ENCODE results near the gene FAM53B.

FAM53B gene

GRCh38 chr10:124681091-124681490 lies 63.1 kb downstream of the FAM53B start:
- H3K4me3 ChIP-seq (ENCODE audit: low read depth, low read length): no peak overlapping the region
- peak overlapping the region; percentile 49 for H3K27ac ChIP-seq
- H3K36me3 ChIP-seq: peaks cover 35% of the 10 kb centered on the region
- H3K9me3 ChIP-seq (ENCODE audit: severe bottlenecking): no peaks in the 10 kb centered on the region
- peak; percentile 65 for DNase-seq
- TF ChIP-seq CTCF (IDR thresholded peaks at IDR 0.05; ENCODE audit: low read depth, low read length): no peak
- no peaks in the 10 kb centered on the region for H3K27me3 ChIP-seq (ENCODE audit: insufficient read depth, low read depth, severe bottlenecking)

DNA sequence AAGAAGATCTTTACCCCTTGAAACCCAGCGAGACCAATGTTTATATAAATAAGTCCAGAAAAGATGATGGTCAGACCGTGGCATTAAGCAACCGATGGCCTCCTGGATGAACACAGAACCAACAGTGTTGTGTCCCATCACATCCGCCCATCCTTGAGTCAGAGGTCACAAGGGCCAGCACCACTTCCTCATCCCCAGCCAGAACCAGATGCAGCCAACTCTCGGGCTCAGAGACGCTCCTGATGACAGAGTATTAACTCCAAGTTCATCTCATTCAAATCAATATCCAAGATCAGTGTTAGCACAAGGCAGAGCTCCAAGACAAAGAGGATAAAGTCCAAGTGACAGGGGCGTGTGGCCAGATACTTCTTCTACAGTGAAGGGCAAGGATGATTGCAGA lies 63.5 kb downstream of the FAM53B start:
- H3K36me3 ChIP-seq: peaks cover 38% of the 10 kb centered on the region
- DNase-seq: peak; percentile 26
- peak overlapping the region; percentile 49 for H3K27ac ChIP-seq
- no peaks in the 10 kb centered on the region for H3K9me3 ChIP-seq (ENCODE audit: severe bottlenecking)
- H3K27me3 ChIP-seq (ENCODE audit: insufficient read depth, low read depth, severe bottlenecking): no peaks in the 10 kb centered on the region
- TF ChIP-seq CTCF (IDR thresholded peaks at IDR 0.05; ENCODE audit: low read depth, low read length): no peak
- no peak overlapping the region for H3K4me3 ChIP-seq (ENCODE audit: low read depth, low read length)

DNA sequence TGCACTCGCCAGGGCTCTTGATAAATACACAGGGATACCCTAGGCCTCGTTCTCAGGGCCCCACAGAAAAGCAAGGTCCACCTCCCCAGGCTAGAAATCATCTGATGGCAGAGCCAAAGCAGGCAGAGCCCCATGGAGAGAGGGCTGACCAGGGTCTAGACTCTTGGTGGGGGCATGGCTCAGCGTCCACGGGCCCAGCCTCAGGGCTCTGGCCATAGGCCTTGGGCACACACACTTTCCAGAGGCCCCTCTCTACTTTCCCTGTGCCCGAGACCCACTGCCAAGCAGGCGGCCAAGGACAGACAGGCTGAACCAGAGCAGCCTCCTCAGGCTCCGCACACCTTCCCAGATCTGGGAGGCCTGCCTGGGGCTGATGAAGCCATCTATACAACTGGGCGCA lies 64.8 kb downstream of the FAM53B start:
- H3K36me3 ChIP-seq: peaks cover 38% of the 10 kb centered on the region
- no peaks in the 10 kb centered on the region for H3K27me3 ChIP-seq (ENCODE audit: insufficient read depth, low read depth, severe bottlenecking)
- TF ChIP-seq CTCF (IDR thresholded peaks at IDR 0.05; ENCODE audit: low read depth, low read length): no peak
- H3K9me3 ChIP-seq (ENCODE audit: severe bottlenecking): no peaks in the 10 kb centered on the region
- no peak for DNase-seq
- no peak overlapping the region for H3K4me3 ChIP-seq (ENCODE audit: low read depth, low read length)
- no peak overlapping the region for H3K27ac ChIP-seq

DNA sequence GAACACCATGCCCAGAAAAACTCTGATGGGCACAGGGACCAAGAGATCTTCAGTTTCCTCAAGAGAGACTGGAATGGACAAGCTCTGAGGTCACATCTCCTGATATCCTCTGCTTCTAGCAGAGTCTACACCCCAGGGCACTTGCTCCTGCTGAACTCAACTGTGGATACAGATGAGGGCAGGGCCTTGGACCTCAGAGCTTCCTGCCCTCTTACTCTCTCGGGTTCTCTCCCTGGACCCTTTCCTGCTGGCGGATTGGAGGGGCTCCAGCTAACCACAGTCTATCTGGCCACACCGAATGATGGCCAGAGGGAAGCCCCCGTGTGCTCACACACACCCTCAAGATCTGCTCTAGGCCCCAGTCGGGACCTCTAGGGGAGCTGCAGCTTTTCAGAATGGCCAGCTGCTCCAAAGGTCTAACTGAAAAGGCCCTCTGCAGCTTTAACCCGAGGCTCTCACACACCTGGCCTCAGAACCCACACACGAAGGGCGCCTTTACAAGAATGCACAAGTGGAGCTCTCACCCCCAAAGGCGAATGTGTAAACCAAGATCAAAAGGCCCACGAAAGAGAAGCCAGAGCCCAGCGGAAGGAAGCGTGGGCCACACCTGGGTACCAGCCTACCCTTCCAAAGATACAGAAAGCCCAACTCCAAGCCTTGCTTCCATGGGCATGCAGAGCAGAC lies 65.5 kb downstream of the FAM53B start:
- no peak for DNase-seq
- H3K27me3 ChIP-seq (ENCODE audit: insufficient read depth, low read depth, severe bottlenecking): no peaks in the 10 kb centered on the region
- H3K9me3 ChIP-seq (ENCODE audit: severe bottlenecking): no peaks in the 10 kb centered on the region
- TF ChIP-seq CTCF (IDR thresholded peaks at IDR 0.05; ENCODE audit: low read depth, low read length): no peak
- no peak overlapping the region for H3K4me3 ChIP-seq (ENCODE audit: low read depth, low read length)
- H3K36me3 ChIP-seq: peaks cover 38% of the 10 kb centered on the region
- no peak overlapping the region for H3K27ac ChIP-seq

DNA sequence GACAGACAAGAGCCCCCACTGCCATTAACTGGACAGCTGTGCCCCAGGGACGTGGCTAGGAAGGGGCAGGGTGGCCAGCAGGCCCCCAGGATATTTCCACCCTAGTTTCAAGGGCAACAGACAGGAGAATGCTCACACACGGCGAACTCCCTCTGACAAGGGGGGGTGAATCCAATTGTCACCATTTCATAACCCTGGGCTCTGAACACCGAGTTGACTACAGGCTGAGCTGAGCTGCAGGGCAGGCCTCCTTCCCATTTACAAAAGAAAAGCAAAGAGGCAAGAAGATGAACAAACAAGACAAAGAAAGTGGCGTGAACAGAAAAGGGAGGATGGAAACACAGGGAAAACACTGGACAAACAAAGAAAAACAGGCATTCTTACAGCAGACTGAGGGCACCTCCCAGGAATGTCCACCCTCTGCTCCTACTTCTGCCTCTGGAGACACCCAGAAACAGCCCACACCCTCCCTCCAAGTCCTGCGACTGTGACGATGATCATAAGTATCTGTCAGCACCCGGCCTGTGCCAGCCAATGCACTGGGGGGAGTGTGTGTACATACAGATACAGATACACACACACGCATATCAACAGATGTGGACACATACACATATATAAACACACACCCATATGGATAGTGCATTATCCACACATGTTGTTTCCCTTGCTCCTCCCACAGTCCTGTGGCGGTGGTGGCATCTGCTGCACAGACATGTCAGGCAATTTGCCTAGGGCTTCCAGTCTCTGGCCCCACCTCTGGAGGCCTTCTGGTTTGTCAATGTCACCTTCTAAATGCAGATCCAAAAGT lies 66.2 kb downstream of the FAM53B start:
- Histone ChIP-seq H3K36me3 (peaks cover 38% of the 10 kb centered on the region), H3K27me3 (ENCODE audit: insufficient read depth, low read depth, severe bottlenecking) (no peaks in the 10 kb centered on the region), H3K27ac (no peak overlapping the region), H3K4me3 (ENCODE audit: low read depth, low read length) (no peak overlapping the region), H3K9me3 (ENCODE audit: severe bottlenecking) (no peaks in the 10 kb centered on the region)
- no peak for DNase-seq
- TF ChIP-seq CTCF (IDR thresholded peaks at IDR 0.05; ENCODE audit: low read depth, low read length): no peak

Measured in WERI-Rb-1 (cell line).